Fibroblast of lung (primary cell): ENCODE data around the gene SMAD3. TPM values are rescaled to one million over a fixed set of nuclear protein-coding genes. Genes with fewer than 3 reads are reported as not detected.

Experiments
- DNase-seq, 2 donors: peaks; one replicate each; pipeline versions ENCODE4 v3.0.0 to v3.0.0-alpha.2; 2010; ENCODE audit warnings: low read depth in 2 of 2
- H2AFZ ChIP-seq: 2 replicates; pipeline ENCODE4 v1.5.1; 2012; ENCODE audit warnings: low read length, control low read depth, inconsistent platforms
- H3K27ac ChIP-seq: 2 replicates; pipeline ENCODE4 v1.5.1; 2011; ENCODE audit warnings: low read length, control low read depth; ENCODE audit not compliant: insufficient read depth
- H3K27me3 ChIP-seq: 2 replicates; pipeline ENCODE4 v1.5.1; 2011; ENCODE audit warnings: mild to moderate bottlenecking, low read length; ENCODE audit not compliant: control insufficient read depth, insufficient read depth
- H3K36me3 ChIP-seq: 2 replicates; pipeline ENCODE4 v1.5.1; 2011; ENCODE audit warnings: low read length; ENCODE audit not compliant: control insufficient read depth, insufficient read depth
- H3K4me1 ChIP-seq: 2 replicates; pipeline ENCODE4 v1.5.1; 2011; ENCODE audit warnings: low read length; ENCODE audit not compliant: control insufficient read depth, insufficient read depth; ENCODE audit errors: extremely low read depth
- H3K4me2 ChIP-seq: 2 replicates; pipeline ENCODE4 v1.5.1; 2011; ENCODE audit warnings: low read length, control low read depth; ENCODE audit not compliant: insufficient read depth; ENCODE audit errors: extremely low read depth
- H3K4me3 ChIP-seq, 4 experiments: fragments of 200-600 bp in 1 of 4; sonication (generic) in 1 of 4; replicated peaks in 1 of 4; 2 replicates each; pipeline ENCODE4 v1.5.1; 2011 to 2016; ENCODE audit warnings: low read length in 4 of 4, low read depth in 3 of 4, mild to moderate bottlenecking in 3 of 4, control low read depth in 2 of 4, inconsistent platforms in 1 of 4, mixed read lengths in 1 of 4; ENCODE audit not compliant: insufficient read depth in 1 of 4; ENCODE audit errors: control extremely low read depth in 1 of 4
- H3K79me2 ChIP-seq: 2 replicates; pipeline ENCODE4 v1.5.1; 2012; ENCODE audit warnings: mild to moderate bottlenecking, low read length, inconsistent platforms; ENCODE audit not compliant: control insufficient read depth, insufficient read depth
- H3K9ac ChIP-seq: 2 replicates; pipeline ENCODE4 v1.5.1; 2011; ENCODE audit warnings: mild to moderate bottlenecking, low read length, control low read depth; ENCODE audit not compliant: insufficient read depth
- H3K9me3 ChIP-seq: 2 replicates; pipeline ENCODE4 v1.5.1; 2012; ENCODE audit warnings: low read depth, low read length; ENCODE audit not compliant: control insufficient read depth, insufficient read depth
- H4K20me1 ChIP-seq: 2 replicates; pipeline ENCODE4 v1.5.1; 2011; ENCODE audit warnings: low read length; ENCODE audit not compliant: control insufficient read depth, insufficient read depth; ENCODE audit errors: extremely low read depth
- EZH2 ChIP-seq: IDR thresholded peaks from 2 replicates; pipeline ENCODE4 v1.5.1; 2012; ENCODE audit warnings: low read length, control low read depth, mild to moderate bottlenecking; ENCODE audit errors: missing control alignments
- polyA plus RNA-seq, 2 donors: library from polyadenylated mRNA; depleted of rRNA in 1 of 2; stranded (reverse) in 1 of 2; unstranded in 1 of 2; fragments of >200 nt; gene quantifications; 2 replicates each; pipeline ENCODE4 v1.2.1, GENCODE V29; 2011 to 2012; ENCODE audit warnings: missing spikeins in 1 of 2
- total RNA-seq: library from RNA; depleted of rRNA; stranded (reverse); fragments of >200 nt; gene quantifications from 2 replicates; pipeline ENCODE4 v1.2.1, GENCODE V29; 2014
- TF ChIP-seq, protein P1 (sequence below), 2 donors: IDR thresholded peaks in 1 of 2; conservative IDR thresholded peaks in 1 of 2; 1 replicate in 1 of 2; 2 replicates in 1 of 2; pipeline ENCODE4 v1.5.1; 2011 to 2012; ENCODE audit warnings: low read length in 2 of 2, control low read depth in 1 of 2, inconsistent platforms in 1 of 2, low read depth in 1 of 2, mild to moderate bottlenecking in 1 of 2

The SMAD3 gene
- total and polyA plus RNA-seq, 2 donors (not counting 1 experiment from before 2014, with no cell fraction given) = 69.9 to 173 TPM

GRCh38 chr15:67024314-67024997 is 40.9 kb upstream of the SMAD3 start:
- no peaks in the 10 kb centered on the region for H3K27me3 ChIP-seq
- H3K9me3 ChIP-seq = no peaks in the 10 kb centered on the region
- H3K79me2 ChIP-seq = no peaks in the 10 kb centered on the region
- no peaks in the 10 kb centered on the region for H3K36me3 ChIP-seq
- peak overlapping the region; percentile 78 for H3K27ac ChIP-seq
- H3K4me1 ChIP-seq = peaks cover 32% of the 10 kb centered on the region
- no peak overlapping the region for H2AFZ ChIP-seq
- no peaks in the 10 kb centered on the region for H4K20me1 ChIP-seq
- no peak for TF ChIP-seq EZH2
- TF ChIP-seq, protein P1, sequence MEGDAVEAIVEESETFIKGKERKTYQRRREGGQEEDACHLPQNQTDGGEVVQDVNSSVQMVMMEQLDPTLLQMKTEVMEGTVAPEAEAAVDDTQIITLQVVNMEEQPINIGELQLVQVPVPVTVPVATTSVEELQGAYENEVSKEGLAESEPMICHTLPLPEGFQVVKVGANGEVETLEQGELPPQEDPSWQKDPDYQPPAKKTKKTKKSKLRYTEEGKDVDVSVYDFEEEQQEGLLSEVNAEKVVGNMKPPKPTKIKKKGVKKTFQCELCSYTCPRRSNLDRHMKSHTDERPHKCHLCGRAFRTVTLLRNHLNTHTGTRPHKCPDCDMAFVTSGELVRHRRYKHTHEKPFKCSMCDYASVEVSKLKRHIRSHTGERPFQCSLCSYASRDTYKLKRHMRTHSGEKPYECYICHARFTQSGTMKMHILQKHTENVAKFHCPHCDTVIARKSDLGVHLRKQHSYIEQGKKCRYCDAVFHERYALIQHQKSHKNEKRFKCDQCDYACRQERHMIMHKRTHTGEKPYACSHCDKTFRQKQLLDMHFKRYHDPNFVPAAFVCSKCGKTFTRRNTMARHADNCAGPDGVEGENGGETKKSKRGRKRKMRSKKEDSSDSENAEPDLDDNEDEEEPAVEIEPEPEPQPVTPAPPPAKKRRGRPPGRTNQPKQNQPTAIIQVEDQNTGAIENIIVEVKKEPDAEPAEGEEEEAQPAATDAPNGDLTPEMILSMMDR (conservative IDR thresholded peaks at IDR 0.05 in 1 of 2, IDR thresholded peaks at IDR 0.05 in 1 of 2; ENCODE audit: low read depth in 1 of 2, low read length in 2 of 2) = no peak
- H3K4me3 ChIP-seq = no peak overlapping the region
- peak; percentile 95 to 98 for DNase-seq
- H3K4me2 ChIP-seq = peak overlapping the region; percentile 65
- H3K9ac ChIP-seq = no peak overlapping the region

- H3K9me3 ChIP-seq = no peaks in the 10 kb centered on the region
- peak overlapping the region; percentile 78 for H3K27ac ChIP-seq
- no peaks in the 10 kb centered on the region for H4K20me1 ChIP-seq
- H3K36me3 ChIP-seq = no peaks in the 10 kb centered on the region
- TF ChIP-seq EZH2 = no peak
- TF ChIP-seq, protein P1 (conservative IDR thresholded peaks at IDR 0.05 in 1 of 2, IDR thresholded peaks at IDR 0.05 in 1 of 2; ENCODE audit: low read depth in 1 of 2, low read length in 2 of 2) = no peak
- peaks cover 32% of the 10 kb centered on the region for H3K4me1 ChIP-seq
- peak overlapping the region; percentile 60 for H3K4me2 ChIP-seq
- no peak overlapping the region for H2AFZ ChIP-seq
- no peak for DNase-seq
- H3K79me2 ChIP-seq = no peaks in the 10 kb centered on the region
- no peaks in the 10 kb centered on the region for H3K27me3 ChIP-seq
- no peak overlapping the region for H3K9ac ChIP-seq
- H3K4me3 ChIP-seq = no peak overlapping the region
Observed at GRCh38 chr15:67024998-67025368, 40.4 kb upstream of the SMAD3 start.

DNA sequence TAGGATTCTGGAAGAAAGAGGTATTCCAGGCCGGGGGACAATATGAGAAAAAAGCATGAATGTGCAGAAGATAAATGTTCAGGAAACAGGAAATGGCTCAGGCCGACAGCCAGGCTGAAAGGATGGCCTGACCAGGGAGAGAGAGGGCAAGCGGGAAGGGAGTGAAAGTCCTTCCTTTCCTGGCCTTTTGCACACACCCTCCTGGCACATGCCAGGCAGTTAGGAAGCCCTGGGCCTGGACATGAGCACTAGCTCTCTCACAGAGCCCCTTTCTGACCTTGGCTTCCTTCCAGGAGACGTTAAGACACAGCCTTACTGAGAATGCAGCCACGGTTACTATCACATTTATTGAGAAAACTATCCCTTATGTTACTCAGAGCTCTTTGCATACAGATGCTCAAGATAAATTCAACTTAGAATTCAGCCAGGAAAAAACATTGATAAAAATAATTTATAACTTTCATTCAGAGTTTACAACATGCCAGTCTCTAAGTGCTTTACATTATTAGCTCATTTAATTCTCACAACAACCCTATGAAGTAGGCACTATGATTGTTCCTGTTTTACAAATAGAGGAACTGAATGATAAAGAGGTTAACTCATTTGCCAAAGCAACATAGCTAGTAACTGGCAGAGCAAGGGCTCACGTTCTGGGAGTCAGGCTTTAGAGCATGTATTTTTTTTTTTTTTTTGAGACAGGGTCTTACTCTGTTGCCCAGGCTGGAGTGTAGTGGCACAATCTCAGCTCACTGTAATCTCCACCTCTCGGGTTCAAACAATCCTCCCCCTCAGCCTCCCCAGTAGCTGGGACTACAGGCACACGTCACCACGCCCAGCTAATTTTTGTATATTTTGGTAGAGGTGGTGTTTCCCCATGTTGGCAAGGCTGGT is 39.4 kb upstream of the SMAD3 start:
- H3K79me2 ChIP-seq = no peaks in the 10 kb centered on the region
- H4K20me1 ChIP-seq = no peaks in the 10 kb centered on the region
- H2AFZ ChIP-seq = peak overlapping the region; percentile 44
- no peaks in the 10 kb centered on the region for H3K36me3 ChIP-seq
- H3K27ac ChIP-seq = peak overlapping the region; percentile 78
- peak overlapping the region; percentile 42 for H3K4me2 ChIP-seq
- peak; percentile 66 to 78 for DNase-seq
- H3K9me3 ChIP-seq = no peaks in the 10 kb centered on the region
- H3K9ac ChIP-seq = no peak overlapping the region
- H3K4me3 ChIP-seq = no peak overlapping the region
- H3K27me3 ChIP-seq = no peaks in the 10 kb centered on the region
- TF ChIP-seq, protein P1 (conservative IDR thresholded peaks at IDR 0.05 in 1 of 2, IDR thresholded peaks at IDR 0.05 in 1 of 2; ENCODE audit: low read depth in 1 of 2, low read length in 2 of 2) = no peak
- TF ChIP-seq EZH2 = no peak
- H3K4me1 ChIP-seq = peaks cover 32% of the 10 kb centered on the region
